ENCODE measurements around the gene CDK4. TPM values are rescaled to one million over a fixed set of nuclear protein-coding genes. Genes with fewer than 3 reads are reported as not detected.
"Not testable (repeated sequence)": the region's sequence is repeated elsewhere in the genome, so short reads cannot be mapped to it uniquely, and the experiment has no call there.

The CDK4 gene
- total RNA-seq, 1 donor from 2014 or later = 227 TPM

- intact Hi-C loops (cut with micrococcal nuclease) = no loop called here
- peaks cover 12% of the 10 kb centered on the region for H3K36me3 Mint-ChIP-seq (ENCODE audit: low read depth)
- DNase-seq (ENCODE audit: low spot score) = no peak
These were observed 28.3 kb upstream of the CDK4 start for GRCh38 chr12:57780284-57780897.

DNA sequence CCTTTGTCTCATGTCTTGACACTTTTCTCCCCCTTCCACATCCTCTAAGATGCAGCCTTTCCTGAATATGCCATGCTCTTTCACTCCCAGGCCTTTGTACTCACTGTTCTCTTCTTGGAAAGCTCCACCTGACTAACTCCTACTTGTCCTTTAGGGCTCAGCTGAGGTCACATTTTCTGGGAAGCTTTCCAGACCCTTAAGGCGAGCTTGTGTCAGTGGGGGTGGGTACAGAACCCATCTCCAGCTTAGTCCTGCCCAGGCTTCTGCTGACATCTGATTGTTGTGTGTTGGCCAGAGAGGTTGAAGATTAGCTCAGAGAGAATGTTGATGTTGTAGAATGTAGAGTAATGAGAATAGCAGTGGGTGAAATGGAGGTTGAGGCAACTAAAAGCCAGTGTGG, 27.6 kb upstream of the CDK4 start:
- Mint-ChIP-seq H3K9me3 (no peaks in the 10 kb centered on the region), H3K4me3 (no peak overlapping the region), H3K36me3 (ENCODE audit: low read depth) (peaks cover 12% of the 10 kb centered on the region), H3K27ac (no peak overlapping the region), H3K4me1 (ENCODE audit: low read depth) (peaks cover 49% of the 10 kb centered on the region), H3K27me3 (ENCODE audit: insufficient read depth) (no peaks in the 10 kb centered on the region)
- DNase-seq (ENCODE audit: low spot score) = no peak
- intact Hi-C loops (cut with micrococcal nuclease) = no loop called here

More at GRCh38 chr12:57780284-57780897, 28.3 kb upstream of the CDK4 start:
- Mint-ChIP-seq H3K4me1 (ENCODE audit: low read depth) (peaks cover 49% of the 10 kb centered on the region), H3K27me3 (ENCODE audit: insufficient read depth) (no peaks in the 10 kb centered on the region), H3K27ac (no peak overlapping the region), H3K4me3 (peak overlapping the region; percentile 28), H3K9me3 (no peaks in the 10 kb centered on the region)

DNA sequence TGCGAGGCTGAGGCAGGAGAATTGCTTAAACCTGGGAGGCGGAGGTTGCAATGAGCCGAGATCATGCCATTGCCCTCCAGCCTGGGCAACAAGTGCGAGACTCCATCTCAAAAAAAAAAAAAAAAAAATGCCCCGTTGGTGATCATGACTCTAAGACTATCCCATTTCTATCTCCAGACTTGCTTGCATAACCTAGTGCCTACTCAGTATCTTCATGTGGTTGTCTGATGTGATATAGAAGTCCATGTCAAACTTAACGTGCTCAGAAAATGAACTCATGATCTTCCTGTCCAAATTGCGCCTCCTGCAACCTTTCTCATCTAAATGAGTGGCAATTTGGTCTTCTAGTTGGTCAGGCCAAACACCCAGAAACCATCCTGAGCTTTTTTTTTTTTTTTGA, 25.8 kb upstream of the CDK4 start:
- no peak overlapping the region for H3K4me3 Mint-ChIP-seq
- intact Hi-C loops (cut with micrococcal nuclease) = no loop called here
- peaks cover 46% of the 10 kb centered on the region for H3K4me1 Mint-ChIP-seq (ENCODE audit: low read depth)

GRCh38 chr12:57777367-57777766, 25.3 kb upstream of the CDK4 start:
- Mint-ChIP-seq H3K4me3 (no peak overlapping the region), H3K27ac (no peak overlapping the region), H3K27me3 (ENCODE audit: insufficient read depth) (no peaks in the 10 kb centered on the region), H3K36me3 (ENCODE audit: low read depth) (peaks cover 5% of the 10 kb centered on the region), H3K9me3 (no peaks in the 10 kb centered on the region), H3K4me1 (ENCODE audit: low read depth) (peaks cover 43% of the 10 kb centered on the region)
- intact Hi-C loops (cut with micrococcal nuclease) = no loop called here
- DNase-seq (ENCODE audit: low spot score) = no peak

More for the DNA sequence above, 25.8 kb upstream of the CDK4 start:
- H3K36me3 Mint-ChIP-seq (ENCODE audit: low read depth) = peaks cover 7% of the 10 kb centered on the region
- H3K27me3 Mint-ChIP-seq (ENCODE audit: insufficient read depth) = no peaks in the 10 kb centered on the region
- no peaks in the 10 kb centered on the region for H3K9me3 Mint-ChIP-seq
- no peak overlapping the region for H3K27ac Mint-ChIP-seq
- no peak for DNase-seq (ENCODE audit: low spot score)

DNA sequence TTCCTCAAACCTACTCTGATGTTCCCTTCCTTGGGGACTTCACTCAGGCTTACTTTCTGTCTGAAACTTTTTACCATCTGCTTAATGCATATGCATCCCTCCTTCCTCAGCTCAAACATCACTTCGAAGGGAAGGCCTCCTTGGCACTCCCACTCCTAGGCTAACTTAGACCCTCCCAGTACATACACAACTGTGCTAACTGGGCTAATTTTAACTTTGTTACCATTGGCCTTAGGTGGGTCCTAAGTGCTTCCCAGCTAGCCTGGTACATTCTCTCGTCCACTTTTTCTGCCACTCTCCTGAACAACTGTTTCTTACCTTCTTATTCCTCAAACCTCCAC, 24.1 kb upstream of the CDK4 start:
- no peak for DNase-seq (ENCODE audit: low spot score)
- Mint-ChIP-seq H3K9me3 (no peaks in the 10 kb centered on the region), H3K27ac (no peak overlapping the region), H3K27me3 (ENCODE audit: insufficient read depth) (no peaks in the 10 kb centered on the region), H3K4me3 (no peak overlapping the region), H3K36me3 (ENCODE audit: low read depth) (peaks cover 10% of the 10 kb centered on the region), H3K4me1 (ENCODE audit: low read depth) (peaks cover 39% of the 10 kb centered on the region)
- intact Hi-C loops (cut with micrococcal nuclease) = no loop called here

DNA sequence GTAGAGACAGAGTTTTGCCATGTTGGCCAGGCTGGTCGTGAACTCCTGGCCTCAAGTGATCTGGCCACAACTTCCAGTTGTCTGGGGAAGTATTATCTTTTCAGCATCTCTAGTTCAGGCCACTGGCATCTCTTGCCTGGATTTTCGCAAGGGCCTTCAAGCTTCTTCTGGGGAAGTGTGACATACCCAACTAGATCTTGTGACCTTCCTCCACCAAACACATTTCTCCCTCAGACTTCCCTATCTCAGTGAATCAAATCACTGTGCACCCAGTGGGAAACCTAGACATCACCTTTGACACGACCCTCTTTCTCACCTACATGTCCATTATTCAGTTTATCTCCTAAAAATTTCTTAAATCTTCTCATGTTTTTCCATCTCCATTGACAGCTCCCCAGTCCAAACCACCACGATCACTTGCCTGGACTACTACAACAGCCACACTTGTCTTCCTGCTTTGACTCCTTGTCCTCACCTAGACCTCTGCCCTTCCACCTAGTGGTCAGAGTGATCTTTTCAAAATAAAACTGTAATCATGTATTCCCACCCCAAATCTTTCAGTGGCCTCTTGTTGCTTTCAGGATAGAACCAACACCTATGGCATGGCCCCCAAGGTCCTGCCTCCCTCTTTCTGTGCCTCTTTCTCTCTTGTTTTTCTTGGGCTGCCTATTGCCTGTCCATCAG, 23.6 kb upstream of the CDK4 start:
- Mint-ChIP-seq H3K4me1 (ENCODE audit: low read depth) (peaks cover 41% of the 10 kb centered on the region), H3K36me3 (ENCODE audit: low read depth) (peaks cover 13% of the 10 kb centered on the region), H3K4me3 (no peak overlapping the region), H3K27me3 (ENCODE audit: insufficient read depth) (no peaks in the 10 kb centered on the region), H3K9me3 (no peaks in the 10 kb centered on the region), H3K27ac (no peak overlapping the region)
- intact Hi-C loops (cut with micrococcal nuclease) = no loop called here
- DNase-seq (ENCODE audit: low spot score) = no peak

GRCh38 chr12:57775044-57775443, 22.9 kb upstream of the CDK4 start:
- Mint-ChIP-seq H3K4me1 (ENCODE audit: low read depth) (peaks cover 41% of the 10 kb centered on the region), H3K27ac (no peak overlapping the region), H3K27me3 (ENCODE audit: insufficient read depth) (no peaks in the 10 kb centered on the region), H3K9me3 (no peaks in the 10 kb centered on the region), H3K4me3 (no peak overlapping the region), H3K36me3 (ENCODE audit: low read depth) (peaks cover 18% of the 10 kb centered on the region)
- no peak for DNase-seq (ENCODE audit: low spot score)
- intact Hi-C loops (cut with micrococcal nuclease) = no loop called here

- not testable (repeated sequence) for H3K9me3 Mint-ChIP-seq; H3K27ac Mint-ChIP-seq; H3K4me3 Mint-ChIP-seq; H3K27me3 Mint-ChIP-seq (ENCODE audit: insufficient read depth); DNase-seq (ENCODE audit: low spot score)
- peaks cover 22% of the 10 kb centered on the region for H3K36me3 Mint-ChIP-seq (ENCODE audit: low read depth)
- intact Hi-C loops (cut with micrococcal nuclease) = loop anchor here (5.0 kb wide), 1 partner anchor 1823 kb away; the partner anchor contains the start of gene SLC16A7
- H3K4me1 Mint-ChIP-seq (ENCODE audit: low read depth) = peaks cover 41% of the 10 kb centered on the region
These were observed 22.5 kb upstream of the CDK4 start for GRCh38 chr12:57774634-57775033.

DNA sequence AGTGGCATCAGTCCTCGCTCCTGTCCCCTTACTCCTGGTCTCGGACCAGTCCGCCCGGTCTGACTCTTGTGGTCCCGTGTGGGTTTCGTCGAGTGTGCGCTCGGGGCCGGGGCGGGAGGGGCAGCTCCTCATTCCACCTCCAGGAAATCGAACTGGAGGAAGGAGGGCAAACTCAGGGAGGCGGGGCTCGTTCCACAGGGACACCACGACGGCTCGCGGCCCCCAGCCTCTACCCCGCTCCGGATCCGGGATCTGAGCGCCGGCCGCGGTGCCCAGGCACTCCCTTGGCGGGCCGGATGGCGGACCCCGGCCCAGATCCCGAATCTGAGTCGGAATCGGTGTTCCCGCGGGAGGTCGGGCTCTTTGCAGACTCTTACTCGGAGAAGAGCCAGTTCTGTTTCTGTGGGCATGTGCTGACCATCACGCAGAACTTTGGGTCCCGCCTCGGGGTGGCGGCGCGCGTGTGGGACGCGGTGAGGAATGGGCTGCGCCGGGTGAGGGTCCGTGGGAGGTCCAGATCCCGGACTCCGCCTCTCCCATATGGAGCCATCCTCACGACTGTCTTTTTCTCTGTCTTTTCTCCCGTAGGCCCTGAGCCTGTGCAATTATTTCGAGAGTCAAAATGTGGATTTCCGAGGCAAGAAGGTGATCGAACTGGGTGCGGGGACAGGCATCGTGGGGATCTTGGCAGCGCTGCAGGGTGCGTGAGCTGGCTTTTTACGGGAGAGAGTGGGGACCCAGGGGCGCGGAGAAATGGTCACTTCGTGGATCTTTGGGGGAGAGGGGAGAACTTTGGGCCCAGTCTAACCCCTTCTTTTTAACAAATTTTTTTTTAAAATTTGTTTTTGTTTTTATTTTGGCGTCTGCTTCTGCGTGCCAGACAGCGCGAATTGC, 20.6 kb upstream of the CDK4 start, which contains the start of gene EEF1AKMT3:
EEF1AKMT3 (plus strand) TSS at position 186 of the 894 bp plus-strand sequence; CDS start at position 297, 111 bp downstream.
- Mint-ChIP-seq H3K9me3 (no peaks in the 10 kb centered on the region), H3K4me3 (peak within 1 kb of the TSS; percentile 93), H3K36me3 (ENCODE audit: low read depth) (peaks cover 35% of the 10 kb centered on the region), H3K27ac (peak within 1 kb of the TSS; percentile 99), H3K27me3 (ENCODE audit: insufficient read depth) (no peaks in the 10 kb centered on the region), H3K4me1 (ENCODE audit: low read depth) (peaks cover 37% of the 10 kb centered on the region)
- intact Hi-C loops (cut with micrococcal nuclease) = loop anchor here (1.0 to 5.0 kb wide), 7 partner anchors 10 to 1825 kb away; partner anchors contain the start of genes ATP23, CDK4, SLC16A7 and TSFM
- DNase-seq (ENCODE audit: low spot score) = peak; percentile 25

DNA sequence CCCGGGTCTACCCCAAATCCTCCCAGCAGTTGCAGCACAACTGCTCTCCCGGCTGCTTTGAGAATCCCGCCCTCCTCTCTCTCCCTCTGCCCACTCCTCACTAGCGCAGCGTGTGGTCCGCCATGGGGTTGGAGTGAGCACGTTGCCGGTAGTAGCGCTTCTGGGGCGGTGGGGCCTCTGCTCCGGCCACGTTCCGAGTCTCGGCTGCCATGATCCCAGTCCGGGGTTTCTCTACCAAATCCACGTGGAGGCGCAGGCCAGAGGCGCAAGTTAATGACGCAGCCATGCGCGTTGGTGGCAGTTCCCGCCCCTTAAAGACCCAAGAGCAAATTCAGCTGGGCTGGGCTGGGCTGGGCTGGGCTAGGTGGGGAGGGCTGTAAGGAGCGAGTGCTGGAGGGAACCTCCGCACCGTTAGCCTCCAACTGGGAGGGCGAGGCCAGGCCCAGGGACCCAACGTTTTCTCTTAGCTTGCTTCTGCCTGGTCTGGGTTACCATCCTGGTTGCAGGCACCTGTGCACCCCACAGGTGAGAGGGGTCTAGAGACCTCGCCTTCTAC, 19.8 kb upstream of the CDK4 start, which contains the start of gene METTL1:
METTL1 (minus strand) TSS at position 233 of the 556 bp plus-strand sequence; CDS start at position 211, 22 bp downstream.
- peaks cover 39% of the 10 kb centered on the region for H3K4me1 Mint-ChIP-seq (ENCODE audit: low read depth)
- peak within 1 kb of the TSS; percentile 93 for H3K4me3 Mint-ChIP-seq
- H3K9me3 Mint-ChIP-seq = no peaks in the 10 kb centered on the region
- peak within 1 kb of the TSS; percentile 99 for H3K27ac Mint-ChIP-seq
- no peaks in the 10 kb centered on the region for H3K27me3 Mint-ChIP-seq (ENCODE audit: insufficient read depth)
- DNase-seq (ENCODE audit: low spot score) = peak; percentile 90
- intact Hi-C loops (cut with micrococcal nuclease) = loop anchor here (1.0 to 5.0 kb wide), 7 partner anchors 10 to 1825 kb away; partner anchors contain the start of genes ATP23, CDK4, SLC16A7 and TSFM
- peaks cover 37% of the 10 kb centered on the region for H3K36me3 Mint-ChIP-seq (ENCODE audit: low read depth)

DNA sequence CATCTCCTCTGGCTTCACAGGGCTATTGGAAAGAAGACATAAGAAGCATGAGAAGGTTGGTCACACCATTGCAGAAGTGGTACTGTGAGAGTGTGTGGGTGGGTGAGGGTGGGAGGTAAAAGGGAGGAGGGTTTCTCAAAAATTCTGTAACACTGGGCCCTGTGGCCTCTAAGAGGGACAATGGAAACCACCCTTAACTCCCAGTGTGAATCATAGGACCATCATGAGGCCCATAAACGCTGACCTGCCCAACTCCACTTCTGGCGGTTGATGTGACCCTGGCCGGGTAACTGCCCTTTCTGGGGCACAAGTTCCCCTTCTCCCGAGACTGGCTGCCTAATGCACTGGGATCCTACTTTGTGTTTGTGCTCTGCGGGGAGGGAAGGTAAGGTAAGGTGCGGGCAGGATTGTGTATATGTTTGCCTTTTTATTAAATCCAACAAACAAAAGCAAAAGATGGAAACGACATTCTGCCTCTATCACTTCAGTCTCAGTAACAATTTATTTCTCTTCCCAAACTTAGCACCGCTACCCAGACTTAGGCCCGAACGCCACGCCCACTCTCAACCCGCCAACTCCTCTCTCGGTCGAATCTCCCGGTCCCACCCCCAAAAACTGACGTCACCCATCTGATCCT, 19.2 kb upstream of the CDK4 start:
- Mint-ChIP-seq H3K4me3 (peak overlapping the region; percentile 93), H3K27ac (peak overlapping the region; percentile 99), H3K36me3 (ENCODE audit: low read depth) (peaks cover 37% of the 10 kb centered on the region), H3K9me3 (no peaks in the 10 kb centered on the region), H3K4me1 (ENCODE audit: low read depth) (peaks cover 45% of the 10 kb centered on the region), H3K27me3 (ENCODE audit: insufficient read depth) (peaks cover 3% of the 10 kb centered on the region)
- DNase-seq (ENCODE audit: low spot score) = peak; percentile 78
- intact Hi-C loops (cut with micrococcal nuclease) = loop anchor here (5.0 kb wide), 1 partner anchor 1826 kb away; the partner anchor contains the start of gene SLC16A7

- peak overlapping the region; percentile 93 for H3K4me3 Mint-ChIP-seq
These were observed 18.6 kb upstream of the CDK4 start for GRCh38 chr12:57770734-57771133.

More at GRCh38 chr12:57770734-57771133, 18.6 kb upstream of the CDK4 start:
- Mint-ChIP-seq H3K9me3 (no peaks in the 10 kb centered on the region), H3K27me3 (ENCODE audit: insufficient read depth) (peaks cover 5% of the 10 kb centered on the region), H3K36me3 (ENCODE audit: low read depth) (peaks cover 35% of the 10 kb centered on the region), H3K27ac (peak overlapping the region; percentile 99), H3K4me1 (ENCODE audit: low read depth) (peaks cover 46% of the 10 kb centered on the region)
- no peak for DNase-seq (ENCODE audit: low spot score)
- intact Hi-C loops (cut with micrococcal nuclease) = loop anchor here (5.0 kb wide), 1 partner anchor 1827 kb away; the partner anchor contains the start of gene SLC16A7
